Prostate gland (tissue), 2 donors: Measurements from ENCODE around the gene HMOX2. TPM values are rescaled to one million over a fixed set of nuclear protein-coding genes. Genes with fewer than 3 reads are reported as not detected.

ENCODE experiments used
- DNase-seq: peaks from one replicate; pipeline ENCODE4 v3.0.0-alpha.2; 2019; ENCODE audit warnings: low spot score
- H3K27ac ChIP-seq, 2 donors: fragments of 200-600 bp; sonication (generic); 2 replicates each; pipeline ENCODE4 v1.5.1; 2017 to 2019
- H3K27me3 ChIP-seq: fragments of 200-600 bp; sonication (generic); replicated peaks from 2 replicates; pipeline ENCODE4 v1.5.1; 2019; ENCODE audit not compliant: insufficient read depth
- H3K36me3 ChIP-seq, 2 donors: fragments of 200-600 bp; sonication (generic); 1 replicate in 1 of 2; 2 replicates in 1 of 2; pipeline versions ENCODE4 v1.5.1 to v1.8.1; 2017 to 2019
- H3K4me1 ChIP-seq: fragments of 200-600 bp; sonication (generic); replicated peaks from 2 replicates; pipeline ENCODE4 v1.5.1; 2019
- H3K4me3 ChIP-seq, 2 donors: fragments of 200-600 bp; sonication (generic); 2 replicates each; pipeline ENCODE4 v1.5.1; 2017 to 2019
- H3K9me3 ChIP-seq: fragments of 200-600 bp; sonication (generic); 2 replicates; pipeline ENCODE4 v1.5.1; 2017
- CTCF ChIP-seq, 4 experiments: fragments of 200-600 bp in 2 of 4; fragments of 450-650 bp in 2 of 4; sonication (generic) in 2 of 4; IDR thresholded peaks; 1 replicate in 3 of 4; 2 replicates in 1 of 4; pipeline ENCODE4 v1.5.1; 2016 to 2019; ENCODE audit warnings: antibody characterized with exemption in 4 of 4, mild to moderate bottlenecking in 2 of 4, moderate library complexity in 2 of 4
- POLR2A ChIP-seq: fragments of 450-650 bp; IDR thresholded peaks from one replicate; pipeline ENCODE4 v1.6.1; 2016; ENCODE audit warnings: antibody characterized with exemption, mild to moderate bottlenecking
- POLR2AphosphoS5 ChIP-seq: sonication (generic); formaldehyde crosslinking; IDR thresholded peaks from one replicate; pipeline ENCODE4 v1.6.1; 2017; ENCODE audit warnings: antibody characterized with exemption
- WGBS: methylation state at CpG from one replicate; pipeline ENCODE4 v1.1.5; 2018; 5-methylcytosine and 5-hydroxymethylcytosine counted together
- intact Hi-C: fragments of 100-400 bp; cut with DNase I; formaldehyde crosslinking; loops from one replicate; pipeline ENCODE4 v1.14.2; 2022
- total RNA-seq, 2 donors: library from RNA; depleted of rRNA; stranded (reverse); fragments of >200 nt; gene quantifications; one replicate each; pipeline ENCODE4 v1.1.0, GENCODE V29; 2016

HMOX2 gene
- total RNA-seq, 2 donors from 2014 or later, result 39.9 to 70.8 TPM

DNA sequence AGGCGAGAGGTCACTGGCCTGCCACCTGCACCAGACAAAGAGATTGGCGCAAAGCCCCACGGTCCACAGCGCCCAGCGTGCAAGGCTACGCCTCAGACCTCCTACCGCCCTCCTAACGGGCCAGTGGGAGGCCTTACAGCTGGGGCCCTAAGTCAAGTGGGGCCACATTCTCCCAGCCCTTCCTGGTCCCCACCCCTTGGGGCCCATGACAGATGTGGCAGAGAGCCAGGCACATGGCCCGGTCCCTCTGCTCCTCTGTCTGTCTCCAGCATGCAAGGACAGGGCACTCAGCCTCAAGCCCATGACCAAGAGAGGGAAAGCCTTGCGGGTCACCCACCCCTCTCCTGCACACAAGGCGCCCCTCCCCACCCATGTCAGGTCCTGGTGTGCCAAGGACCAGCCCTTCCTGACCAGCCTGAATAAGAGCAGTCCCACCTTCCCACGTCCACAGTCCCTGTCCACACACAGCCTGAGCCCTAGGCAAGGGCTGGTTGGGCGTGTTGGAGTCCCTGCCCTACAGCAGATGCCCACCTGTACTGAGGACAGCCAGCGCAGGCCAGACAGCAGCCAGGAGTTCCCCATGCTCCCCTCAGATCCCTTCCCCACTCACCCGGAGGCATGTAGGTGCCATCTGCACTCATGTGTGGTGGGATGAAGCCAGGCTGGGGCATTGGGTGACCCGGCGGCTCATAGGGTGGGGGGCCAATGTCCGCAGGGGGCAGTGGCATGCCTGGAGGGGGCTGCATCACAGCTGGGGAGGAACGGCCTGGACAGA, 37.1 kb downstream of the HMOX2 start:
- 85% methylated on average over 17 of the region's 19 CpGs for WGBS

DNA sequence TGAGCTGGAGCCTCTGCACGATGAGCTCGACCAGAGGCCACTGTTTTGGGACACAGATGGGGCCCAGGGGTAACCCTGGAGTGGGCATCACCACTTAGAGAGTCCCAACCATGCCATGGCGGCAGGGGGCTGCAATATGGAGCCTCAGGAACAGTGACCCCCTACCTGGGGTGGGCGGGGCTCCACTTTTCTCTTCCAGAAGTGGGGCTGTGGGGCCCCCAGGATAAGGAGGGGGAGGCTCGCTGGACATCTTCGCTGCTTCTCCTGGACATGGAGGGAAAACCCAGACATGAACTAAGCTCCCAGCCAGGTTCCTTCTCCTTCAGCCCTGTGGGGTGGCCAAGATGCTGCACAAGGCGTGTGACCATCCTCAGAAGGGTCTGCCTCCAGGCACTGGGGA, 37.7 kb downstream of the HMOX2 start:
- Histone ChIP-seq H3K36me3 (no peaks in the 10 kb centered on the region), H3K9me3 (no peaks in the 10 kb centered on the region), H3K27me3 (no peaks in the 10 kb centered on the region), H3K4me1 (no peaks in the 10 kb centered on the region), H3K27ac (no peak overlapping the region), H3K4me3 (no peak overlapping the region)
- intact Hi-C loops, result no loop called here
- no peak for DNase-seq
- WGBS, result 95% methylated on average over 7 of the region's 7 CpGs
- TF ChIP-seq CTCF (IDR thresholded peaks at IDR 0.05), result no peak
- TF ChIP-seq POLR2AphosphoS5, result no peak
- TF ChIP-seq POLR2A, result no peak

More for the DNA sequence above, 37.1 kb downstream of the HMOX2 start:
- H3K9me3 ChIP-seq, result no peaks in the 10 kb centered on the region
- intact Hi-C loops, result no loop called here
- H3K4me1 ChIP-seq, result no peaks in the 10 kb centered on the region
- no peaks in the 10 kb centered on the region for H3K36me3 ChIP-seq
- no peaks in the 10 kb centered on the region for H3K27me3 ChIP-seq
- H3K4me3 ChIP-seq, result no peak overlapping the region
- H3K27ac ChIP-seq, result no peak overlapping the region
- DNase-seq, result no peak
- TF ChIP-seq CTCF (IDR thresholded peaks at IDR 0.05), result no peak
- no peak for TF ChIP-seq POLR2A
- no peak for TF ChIP-seq POLR2AphosphoS5

DNA sequence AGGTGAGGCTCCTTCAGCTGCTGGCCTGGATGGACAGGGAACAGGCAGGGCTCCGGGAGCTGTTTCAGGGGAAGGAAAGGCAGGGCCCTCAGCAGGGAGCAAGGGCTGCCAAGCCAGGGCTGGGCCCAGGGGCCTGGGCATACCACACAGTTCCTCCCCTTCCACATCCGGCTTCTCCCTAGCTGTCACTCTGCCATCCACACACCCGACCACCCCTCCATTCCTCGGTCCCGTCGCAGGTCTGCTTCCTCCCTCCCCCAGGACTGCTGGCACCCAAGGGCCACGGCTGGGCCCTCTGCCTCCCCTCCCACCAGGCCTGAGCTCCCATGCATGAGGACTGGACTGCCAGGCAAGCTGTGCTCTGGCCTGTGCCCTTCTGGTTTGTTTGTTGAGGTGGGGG, 38.4 kb downstream of the HMOX2 start:
- TF ChIP-seq POLR2A, result no peak
- no peak for TF ChIP-seq CTCF (IDR thresholded peaks at IDR 0.05)
- TF ChIP-seq POLR2AphosphoS5, result no peak
- intact Hi-C loops, result no loop called here

GRCh38 chr16:4515611-4516233, 39.5 kb downstream of the HMOX2 start:
- intact Hi-C loops, result no loop called here
- WGBS, result 17% methylated on average over 5 of the region's 5 CpGs
- no peak for TF ChIP-seq POLR2A
- TF ChIP-seq POLR2AphosphoS5, result no peak
- TF ChIP-seq CTCF (IDR thresholded peaks at IDR 0.05), result no peak
- H3K4me3 ChIP-seq, result no peak overlapping the region
- no peaks in the 10 kb centered on the region for H3K9me3 ChIP-seq
- no peak overlapping the region for H3K27ac ChIP-seq
- DNase-seq, result no peak
- no peaks in the 10 kb centered on the region for H3K36me3 ChIP-seq
- no peaks in the 10 kb centered on the region for H3K27me3 ChIP-seq
- H3K4me1 ChIP-seq, result no peaks in the 10 kb centered on the region

More for the DNA sequence above, 38.4 kb downstream of the HMOX2 start:
- DNase-seq, result no peak
- no peaks in the 10 kb centered on the region for H3K27me3 ChIP-seq
- 40% methylated on average over 7 of the region's 7 CpGs for WGBS
- H3K36me3 ChIP-seq, result no peaks in the 10 kb centered on the region
- H3K4me3 ChIP-seq, result no peak overlapping the region
- H3K9me3 ChIP-seq, result no peaks in the 10 kb centered on the region
- no peaks in the 10 kb centered on the region for H3K4me1 ChIP-seq
- H3K27ac ChIP-seq, result peak overlapping the region in 1 of 2 donors; percentile 18
